MCF 10A (cell line): ENCODE results near the gene CIB4. TPM values are rescaled to one million over a fixed set of nuclear protein-coding genes. Genes with fewer than 3 reads are reported as not detected.

Experiments used
- BruUV-seq: library from RNA; stranded (reverse); fragments of 400-500 nt; replicated peaks from 2 replicates; lab custom pipeline; 2021; lab: Mats Ljungman, UMichigan
- CTCF ChIA-PET: fragments of 300-600 bp; sonication (Branson Sonifier 250); formaldehyde crosslinking; extraction: SDS; loops from one replicate; lab custom pipeline; 2021; ENCODE audit warnings: antibody characterized with exemption, inconsistent platforms; lab: Yijun Ruan, JAX
- POLR2A ChIA-PET: fragments of 300-600, 350-650 bp; sonication (Branson Sonifier 250); formaldehyde crosslinking; extraction: SDS; loops from one replicate; lab custom pipeline; 2020; ENCODE audit warnings: antibody characterized with exemption, inconsistent platforms; lab: Yijun Ruan, JAX
- DNase-seq: peaks from one replicate; pipeline ENCODE4 v3.0.0-alpha.2; 2018; ENCODE audit not compliant: unreplicated experiment
- H3K27ac Mint-ChIP-seq: one replicate; pipeline ENCODE4 v1.8.0; 2022; ENCODE audit warnings: mild to moderate bottlenecking, low read depth, mixed read lengths; ENCODE audit not compliant: unreplicated experiment
- H3K27me3 Mint-ChIP-seq: one replicate; pipeline ENCODE4 v1.8.0; 2022; ENCODE audit warnings: mixed read lengths; ENCODE audit not compliant: insufficient read depth, unreplicated experiment
- H3K36me3 Mint-ChIP-seq: one replicate; pipeline ENCODE4 v1.8.0; 2022; ENCODE audit warnings: mild to moderate bottlenecking, moderate library complexity, mixed read lengths; ENCODE audit not compliant: insufficient read depth, unreplicated experiment
- H3K4me1 Mint-ChIP-seq: one replicate; pipeline ENCODE4 v1.8.0; 2022; ENCODE audit warnings: mixed read lengths; ENCODE audit not compliant: insufficient read depth, unreplicated experiment
- H3K4me3 Mint-ChIP-seq: one replicate; pipeline ENCODE4 v1.8.0; 2022; ENCODE audit warnings: mild to moderate bottlenecking, moderate library complexity, mixed read lengths; ENCODE audit not compliant: unreplicated experiment
- H3K9me3 Mint-ChIP-seq: one replicate; pipeline ENCODE4 v1.8.0; 2022; ENCODE audit warnings: mixed read lengths; ENCODE audit not compliant: unreplicated experiment
- CTCF ChIP-seq: fragments of 200-600 bp; IDR thresholded peaks from one replicate; pipeline ENCODE4 v1.8.0; 2022; ENCODE audit warnings: antibody characterized with exemption, mild to moderate bottlenecking; ENCODE audit not compliant: unreplicated experiment
- intact Hi-C: fragments of 100-400 bp; cut with micrococcal nuclease; formaldehyde crosslinking; loops from 2 replicates; pipeline ENCODE4 v1.14.1; 2022
- total RNA-seq: library from RNA; stranded (reverse); gene quantifications from 2 replicates; pipeline ENCODE4 v1.2.3, GENCODE V29; 2022

Gene CIB4
- total RNA-seq, 1 experiment from 2014 or later = not detected

DNA sequence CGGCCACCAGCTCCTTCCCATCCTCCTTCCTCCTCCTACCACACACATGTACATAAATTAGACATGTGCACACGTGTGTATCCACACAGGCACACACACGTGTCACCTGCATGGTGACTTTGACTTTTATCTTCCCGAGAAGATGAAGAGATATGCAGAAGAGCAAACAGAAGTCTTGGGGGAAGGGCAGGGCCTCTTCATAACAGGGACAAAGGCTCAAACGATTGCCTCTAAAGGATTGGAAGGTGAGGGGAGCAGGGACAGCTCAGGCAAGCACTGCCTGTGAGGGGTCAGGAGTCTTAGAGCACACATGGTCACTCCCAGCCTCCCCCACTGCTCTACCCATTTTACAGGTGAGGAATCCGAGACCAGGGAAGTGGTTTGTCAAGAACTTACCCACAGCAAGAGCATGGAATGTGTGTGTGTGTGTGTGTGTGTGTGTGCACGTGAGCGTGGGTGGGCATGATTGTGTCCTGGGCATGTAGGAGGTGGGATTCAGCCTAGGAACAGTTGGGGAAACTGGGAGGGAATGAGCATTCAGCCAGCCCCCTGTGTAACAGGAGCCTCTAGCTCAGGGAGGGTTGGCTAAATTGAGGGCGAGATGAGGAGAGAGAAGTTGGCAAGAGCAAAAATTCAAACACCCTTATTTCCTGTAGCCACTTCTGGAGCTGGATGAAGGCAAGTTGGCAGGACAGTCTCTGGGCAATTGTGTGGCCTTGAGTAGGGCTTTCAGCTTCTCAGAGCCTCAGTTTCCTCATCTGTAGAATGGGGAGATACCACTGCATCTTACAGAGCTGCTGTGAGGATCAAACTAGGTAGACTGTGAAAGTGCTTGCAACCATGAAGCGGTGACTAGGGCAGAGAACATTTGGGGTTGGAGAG, 24.2 kb downstream of the CIB4 start:
- Mint-ChIP-seq H3K27ac (no peak overlapping the region), H3K4me1 (no peaks in the 10 kb centered on the region), H3K36me3 (no peaks in the 10 kb centered on the region), H3K9me3 (no peaks in the 10 kb centered on the region), H3K4me3 (no peak overlapping the region), H3K27me3 (peaks cover 48% of the 10 kb centered on the region)
- intact Hi-C loops = no loop called here
- no peak for DNase-seq
- ChIA-PET CTCF (interaction anchor here (0.6 to 4.5 kb wide), 5 partner anchors 10 to 687 kb away, joined by 3 to 19 read pairs (median 4); no protein-coding TSS in a partner anchor), POLR2A (interaction anchor here (1.2 kb wide), 1 partner anchor 114 kb away, joined by 3 read pairs; no protein-coding TSS in a partner anchor)
- no peak for TF ChIP-seq CTCF
- BruUV-seq = no TSS peak

- POLR2A ChIA-PET = no interaction called here
- BruUV-seq = no TSS peak
These were observed 25.1 kb downstream of the CIB4 start for GRCh38 chr2:26615860-26616705.

GRCh38 chr2:26615336-26615859, 25.8 kb downstream of the CIB4 start:
- no TSS peak for BruUV-seq
- DNase-seq = peak; percentile 56
- Mint-ChIP-seq H3K27me3 (peaks cover 41% of the 10 kb centered on the region), H3K4me1 (no peaks in the 10 kb centered on the region), H3K4me3 (no peak overlapping the region), H3K27ac (no peak overlapping the region), H3K9me3 (no peaks in the 10 kb centered on the region), H3K36me3 (no peaks in the 10 kb centered on the region)
- peak; percentile 11 for TF ChIP-seq CTCF
- POLR2A ChIA-PET = no interaction called here
- intact Hi-C loops = no loop called here
- CTCF ChIA-PET = interaction anchor here (0.6 to 4.5 kb wide), 6 partner anchors 9 to 201 kb away, joined by 3 to 19 read pairs (median 4); no protein-coding TSS in a partner anchor

More at GRCh38 chr2:26615860-26616705, 25.1 kb downstream of the CIB4 start:
- peaks cover 41% of the 10 kb centered on the region for H3K27me3 Mint-ChIP-seq
- H3K27ac Mint-ChIP-seq = no peak overlapping the region
- CTCF ChIA-PET = interaction anchor here (0.6 to 4.5 kb wide), 6 partner anchors 10 to 200 kb away, joined by 3 to 19 read pairs (median 4); no protein-coding TSS in a partner anchor
- intact Hi-C loops = no loop called here
- no peaks in the 10 kb centered on the region for H3K36me3 Mint-ChIP-seq
- no peaks in the 10 kb centered on the region for H3K4me1 Mint-ChIP-seq
- no peak for DNase-seq
- no peaks in the 10 kb centered on the region for H3K9me3 Mint-ChIP-seq
- H3K4me3 Mint-ChIP-seq = no peak overlapping the region
- no peak for TF ChIP-seq CTCF
